T-helper 1 cell treated with Interleukin-12 subunit alpha and Interleukin-12 subunit beta and Interleukin-4 antibody, amounts not matched to agents 30 μg/mL and 1 μg/mL, for 36 hours (primary cell): ENCODE data around the gene SFR1.
"Not testable (repeated sequence)": the region's sequence is repeated elsewhere in the genome, so short reads cannot be mapped to it uniquely, and the experiment has no call there.

Source experiments
- H3K27ac Mint-ChIP-seq: one replicate; pipeline ENCODE4 v1.8.0; 2021; ENCODE audit warnings: mild to moderate bottlenecking, mixed read lengths
- H3K27me3 Mint-ChIP-seq: one replicate; pipeline ENCODE4 v1.8.0; 2021; ENCODE audit warnings: low read depth, mixed read lengths
- H3K36me3 Mint-ChIP-seq: one replicate; pipeline ENCODE4 v1.8.0; 2021; ENCODE audit warnings: low read depth, mixed read lengths
- H3K4me1 Mint-ChIP-seq: one replicate; pipeline ENCODE4 v1.8.0; 2021; ENCODE audit warnings: low read depth, mixed read lengths
- H3K4me3 Mint-ChIP-seq: one replicate; pipeline ENCODE4 v1.8.0; 2021; ENCODE audit warnings: mild to moderate bottlenecking, moderate library complexity, mixed read lengths
- H3K9me3 Mint-ChIP-seq: one replicate; pipeline ENCODE4 v1.8.0; 2021; ENCODE audit warnings: mixed read lengths

Gene SFR1

DNA sequence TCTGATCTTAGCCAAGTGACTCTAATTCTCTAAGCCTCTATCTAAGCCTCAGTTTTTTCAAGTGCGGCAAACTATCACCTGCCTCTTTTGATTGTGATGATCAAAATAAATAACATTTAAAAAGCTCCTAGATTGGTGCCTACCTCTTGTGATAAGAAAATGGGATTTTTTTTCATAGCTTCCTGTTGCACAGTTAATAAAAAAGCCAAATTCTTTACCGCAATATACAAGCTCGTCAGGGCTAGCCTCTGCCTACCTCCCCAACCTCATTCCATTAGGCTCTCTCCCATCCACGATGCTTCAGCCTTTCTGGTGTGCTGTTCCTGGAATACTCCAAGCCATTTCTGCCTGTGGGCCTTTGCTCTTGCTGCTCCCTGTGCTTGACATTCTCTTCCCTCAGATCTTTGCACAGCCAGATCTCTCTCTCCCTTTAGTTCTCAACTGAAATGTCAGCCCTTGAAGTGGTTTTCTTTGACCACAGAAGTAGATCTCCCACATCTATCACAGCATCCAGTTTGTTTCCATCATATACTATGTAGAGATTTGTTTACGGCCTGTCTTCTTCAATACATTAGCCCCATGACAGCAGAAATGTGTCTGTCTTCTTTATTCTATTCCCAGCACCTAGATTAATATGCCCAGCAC, 48.8 kb downstream of the SFR1 start:
- peaks cover 4% of the 10 kb centered on the region for H3K4me1 Mint-ChIP-seq
- peaks cover 39% of the 10 kb centered on the region for H3K27me3 Mint-ChIP-seq
- H3K9me3 Mint-ChIP-seq, result peaks cover 10% of the 10 kb centered on the region
- no peak overlapping the region for H3K27ac Mint-ChIP-seq
- H3K36me3 Mint-ChIP-seq, result no peaks in the 10 kb centered on the region
- no peak overlapping the region for H3K4me3 Mint-ChIP-seq

GRCh38 chr10:104174136-104174535, 52.2 kb downstream of the SFR1 start:
- not testable (repeated sequence) for H3K4me3 Mint-ChIP-seq, H3K27ac Mint-ChIP-seq, H3K9me3 Mint-ChIP-seq, H3K4me1 Mint-ChIP-seq, H3K36me3 Mint-ChIP-seq
- H3K27me3 Mint-ChIP-seq, result peaks cover 30% of the 10 kb centered on the region
